Activated T-cell treated with anti-CD3 and anti-CD28 coated beads, Interleukin-2, amount 50 U/mL, for 72 hours (primary cell): ENCODE results near the gene MNAT1. TPM values are rescaled to one million over a fixed set of nuclear protein-coding genes. Genes with fewer than 3 reads are reported as not detected.
"Not testable (repeated sequence)": the region's sequence is repeated elsewhere in the genome, so short reads cannot be mapped to it uniquely, and the experiment has no call there.

Experiments
- ATAC-seq, 2 donors: fragments of 150-1000 bp; cut with Tn5 transposase; replicated peaks in 1 of 2; 2 replicates each; pipeline ENCODE4 v1.10.0; 2021; ENCODE audit warnings: moderate library complexity in 2 of 2, mild to moderate bottlenecking in 1 of 2
- DNase-seq, 2 donors: peaks; one replicate each; pipeline ENCODE4 v3.0.0; 2021 to 2022; ENCODE audit warnings: mixed read lengths in 1 of 2
- H3K27ac Mint-ChIP-seq: one replicate; pipeline ENCODE4 v1.8.0; 2022; ENCODE audit warnings: mild to moderate bottlenecking, moderate library complexity, mixed read lengths
- H3K27me3 Mint-ChIP-seq: one replicate; pipeline ENCODE4 v1.8.0; 2022; ENCODE audit warnings: low read depth, mixed read lengths
- H3K36me3 Mint-ChIP-seq, 2 donors: one replicate each; pipeline ENCODE4 v1.8.0; 2022; ENCODE audit warnings: mixed read lengths in 2 of 2, mild to moderate bottlenecking in 1 of 2; ENCODE audit not compliant: insufficient read depth in 2 of 2
- H3K4me1 Mint-ChIP-seq: one replicate; pipeline ENCODE4 v1.8.0; 2022; ENCODE audit warnings: low read depth, mixed read lengths
- H3K4me3 Mint-ChIP-seq, 2 donors: one replicate each; pipeline ENCODE4 v1.8.0; 2022; ENCODE audit warnings: mild to moderate bottlenecking in 2 of 2, mixed read lengths in 2 of 2, moderate library complexity in 2 of 2
- H3K9me3 Mint-ChIP-seq, 2 donors: one replicate each; pipeline ENCODE4 v1.8.0; 2022; ENCODE audit warnings: mixed read lengths in 2 of 2
- total RNA-seq, 2 donors: library from RNA; stranded (reverse); gene quantifications; one replicate each; pipeline ENCODE4 v1.2.3, GENCODE V29; 2022

MNAT1 gene
- total RNA-seq, 2 donors from 2014 or later: 45.4 to 51.3 TPM

DNA sequence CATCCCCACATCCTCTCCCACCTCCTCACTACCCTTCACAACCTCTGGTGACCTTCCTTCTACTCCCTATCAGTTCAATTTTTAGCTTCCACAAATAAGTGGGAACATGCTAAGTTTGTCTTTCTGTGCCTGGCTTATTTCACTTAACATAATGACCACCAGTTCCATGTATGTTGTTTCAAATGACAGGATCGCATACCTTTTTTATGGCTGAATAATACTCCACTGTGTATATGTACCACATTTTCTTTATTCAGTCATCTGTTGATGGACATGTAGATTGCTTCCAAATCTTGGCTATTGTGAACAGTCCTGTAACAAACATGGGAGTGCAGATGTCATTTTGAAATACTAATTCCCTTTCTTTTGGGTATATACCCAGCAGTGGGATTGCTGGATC, 147.7 kb downstream of the MNAT1 start:
- peaks cover 26 to 44% of the 10 kb centered on the region in 2 donors for H3K36me3 Mint-ChIP-seq
- H3K27ac Mint-ChIP-seq: no peak overlapping the region
- H3K9me3 Mint-ChIP-seq: peaks cover 18 to 29% of the 10 kb centered on the region in 2 donors

DNA sequence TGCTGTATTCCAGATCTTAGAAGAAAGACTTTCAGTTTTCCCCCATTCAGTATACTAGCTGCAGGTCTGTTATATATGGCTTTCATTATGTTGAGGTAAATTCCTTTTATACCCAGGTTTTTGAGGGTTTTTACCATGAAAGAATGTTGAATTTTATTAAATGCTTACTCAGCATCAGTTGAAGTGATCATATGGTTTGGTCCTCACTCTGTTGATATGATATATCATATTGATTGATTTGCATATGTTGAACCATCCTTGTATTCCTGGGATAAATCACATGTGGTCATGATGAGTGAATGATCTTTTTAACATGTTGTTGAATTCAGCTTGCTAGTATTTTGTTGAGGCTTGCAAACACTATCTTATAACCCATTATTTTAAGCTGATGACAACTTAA, 149.6 kb downstream of the MNAT1 start:
- DNase-seq (no peak), ATAC-seq (no peak)
- Mint-ChIP-seq H3K4me3 (no peak overlapping the region), H3K9me3 (peaks cover 20 to 32% of the 10 kb centered on the region in 2 donors), H3K27me3 (no peaks in the 10 kb centered on the region), H3K27ac (no peak overlapping the region), H3K36me3 (peaks cover 30 to 48% of the 10 kb centered on the region in 2 donors), H3K4me1 (peaks cover 2% of the 10 kb centered on the region)

More for the DNA sequence above, 147.7 kb downstream of the MNAT1 start:
- DNase-seq (no peak), ATAC-seq (no peak)
- Mint-ChIP-seq H3K4me3 (no peak overlapping the region), H3K4me1 (peaks cover 10% of the 10 kb centered on the region), H3K27me3 (no peaks in the 10 kb centered on the region)

DNA sequence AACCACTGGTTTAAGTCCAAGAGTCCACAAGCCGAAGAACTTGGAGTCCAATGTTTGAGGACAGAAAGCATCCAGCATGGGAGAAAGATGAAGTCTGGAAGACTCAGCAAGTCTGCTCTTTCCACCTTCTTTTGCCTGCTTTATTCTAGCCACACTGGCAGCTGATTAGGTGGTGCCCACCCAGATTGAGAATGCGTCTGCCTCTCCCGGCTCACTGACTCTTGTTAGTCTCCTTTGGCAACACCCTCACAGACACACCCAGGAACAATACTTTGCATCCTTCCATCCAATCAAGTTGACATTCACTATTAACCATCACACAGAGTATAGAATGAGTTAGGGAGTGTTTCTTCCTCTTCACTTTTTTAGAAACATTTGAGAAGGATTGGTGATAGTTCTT, 156.1 kb downstream of the MNAT1 start:
- not testable (repeated sequence) for H3K27me3 Mint-ChIP-seq, H3K36me3 Mint-ChIP-seq, H3K4me3 Mint-ChIP-seq, H3K27ac Mint-ChIP-seq, DNase-seq, H3K9me3 Mint-ChIP-seq, ATAC-seq
- peaks cover 14% of the 10 kb centered on the region for H3K4me1 Mint-ChIP-seq

DNA sequence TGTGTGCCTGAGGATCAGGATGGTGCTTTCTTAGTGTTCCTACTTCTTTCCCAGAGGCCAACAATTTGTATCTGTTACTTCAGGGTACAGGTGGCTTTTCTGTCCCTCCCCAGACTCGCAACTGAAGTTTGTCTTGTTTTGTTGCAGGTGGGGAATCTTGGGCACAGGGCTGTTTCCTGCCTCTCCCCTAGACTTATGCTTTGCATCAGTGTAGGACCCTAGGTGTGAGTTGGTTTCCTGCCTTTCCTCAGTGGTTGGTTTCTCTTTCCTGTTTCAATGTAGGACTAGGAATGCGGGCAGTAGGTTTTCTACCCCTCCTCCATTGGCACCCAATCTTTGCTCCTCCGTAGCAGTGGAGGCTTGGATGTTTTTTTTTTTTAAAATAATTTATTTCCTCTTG, 159.3 kb downstream of the MNAT1 start:
- H3K4me1 Mint-ChIP-seq: peaks cover 14% of the 10 kb centered on the region
- H3K36me3 Mint-ChIP-seq: peaks cover 0 to 2% of the 10 kb centered on the region in 2 donors
- H3K4me3 Mint-ChIP-seq: no peak overlapping the region
- DNase-seq (no peak), ATAC-seq (no peak)
- no peaks in the 10 kb centered on the region for H3K27me3 Mint-ChIP-seq
- H3K27ac Mint-ChIP-seq: no peak overlapping the region
- peaks cover 2 to 3% of the 10 kb centered on the region in 2 donors for H3K9me3 Mint-ChIP-seq

DNA sequence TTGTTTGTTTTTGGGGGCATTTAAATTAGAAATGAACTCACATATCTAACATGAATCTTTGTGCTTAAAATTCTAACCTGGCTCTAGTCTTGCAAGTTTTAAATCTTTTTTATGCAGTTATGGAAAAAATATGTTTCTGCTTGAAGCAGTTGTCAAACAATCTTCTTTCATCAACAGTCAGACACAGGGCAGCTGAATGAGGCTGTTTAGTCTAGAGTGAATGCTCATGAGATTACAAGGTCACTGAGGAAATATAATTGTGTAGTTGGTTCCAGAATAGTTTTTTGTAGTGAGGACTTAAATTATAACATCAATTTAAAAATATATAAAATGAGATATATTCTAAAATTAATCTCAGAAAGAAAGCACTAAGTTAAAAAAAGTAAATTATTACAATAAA, 169.8 kb downstream of the MNAT1 start:
- ATAC-seq: no peak
- no peaks in the 10 kb centered on the region for H3K36me3 Mint-ChIP-seq

DNA sequence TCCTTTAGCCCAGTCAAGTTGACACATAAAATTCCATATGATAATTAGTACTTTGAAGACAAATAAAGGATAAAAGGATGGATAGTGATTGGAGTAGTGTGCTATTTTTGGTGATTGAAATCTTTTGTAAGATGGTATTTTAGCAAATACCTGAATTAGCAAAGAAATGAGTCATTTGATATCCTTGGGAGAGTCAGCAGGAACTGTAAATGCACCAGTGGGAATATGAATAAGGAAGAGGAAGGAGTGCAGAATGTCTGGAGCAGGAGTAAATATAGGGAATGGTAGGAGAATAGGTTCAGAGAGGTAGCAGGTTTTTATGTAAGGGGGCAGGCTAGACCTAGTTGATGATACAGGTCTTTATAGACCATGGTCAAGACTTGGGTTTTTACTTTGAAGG, 171.4 kb downstream of the MNAT1 start:
- DNase-seq: no peak
- Mint-ChIP-seq H3K27ac (no peak overlapping the region), H3K27me3 (no peaks in the 10 kb centered on the region), H3K9me3 (no peaks in the 10 kb centered on the region), H3K36me3 (no peaks in the 10 kb centered on the region), H3K4me1 (no peaks in the 10 kb centered on the region), H3K4me3 (no peak overlapping the region)
- no peak for ATAC-seq

More for the DNA sequence above, 169.8 kb downstream of the MNAT1 start:
- Mint-ChIP-seq H3K27me3 (no peaks in the 10 kb centered on the region), H3K4me3 (no peak overlapping the region), H3K9me3 (no peaks in the 10 kb centered on the region), H3K4me1 (no peaks in the 10 kb centered on the region), H3K27ac (no peak overlapping the region)
- DNase-seq: no peak

DNA sequence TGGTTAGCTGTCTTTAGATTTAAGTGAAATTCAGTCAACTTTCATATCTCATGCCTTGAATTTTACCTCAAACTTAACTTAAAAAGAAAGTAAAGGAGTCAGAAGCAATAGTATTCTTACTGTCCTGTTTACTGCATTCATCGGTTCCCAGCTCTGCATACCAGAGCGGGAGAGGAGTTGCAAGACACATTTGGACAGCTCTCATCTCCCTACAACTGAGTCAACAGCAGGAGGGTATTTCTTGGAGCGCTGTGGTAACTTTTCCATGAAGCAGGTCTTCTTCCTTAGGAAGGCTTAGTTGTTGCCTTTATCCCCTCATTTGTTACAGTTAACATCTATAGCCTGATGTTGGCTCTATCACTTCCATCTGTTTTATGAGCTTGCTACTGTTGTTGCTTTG, 181.2 kb downstream of the MNAT1 start:
- no peak overlapping the region for H3K27ac Mint-ChIP-seq
- no peaks in the 10 kb centered on the region for H3K4me1 Mint-ChIP-seq
- H3K4me3 Mint-ChIP-seq: no peak overlapping the region

DNA sequence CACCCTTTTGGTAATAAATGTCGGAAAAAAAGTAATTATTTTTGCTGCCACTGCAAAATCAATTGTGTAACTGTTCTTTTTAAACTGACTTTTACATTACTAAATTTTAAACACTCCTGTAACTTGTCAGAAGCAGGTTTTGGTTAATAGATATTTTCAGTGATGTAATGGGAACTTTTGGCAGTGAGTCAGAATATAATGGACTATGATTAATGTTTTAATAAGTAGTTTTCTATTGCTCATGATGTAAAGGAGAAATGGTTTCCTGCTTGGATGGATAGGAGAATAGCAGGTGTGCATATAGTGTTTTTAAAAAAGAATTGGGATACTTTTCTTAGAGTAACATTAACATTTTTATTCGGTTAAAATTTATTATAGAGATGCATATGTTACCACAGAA, 187.5 kb downstream of the MNAT1 start:
- peaks cover 0 to 2% of the 10 kb centered on the region in 2 donors for H3K36me3 Mint-ChIP-seq
- no peak overlapping the region for H3K4me3 Mint-ChIP-seq
- H3K27ac Mint-ChIP-seq: no peak overlapping the region
- ATAC-seq (no peak), DNase-seq (no peak)
- H3K9me3 Mint-ChIP-seq: peaks cover 0 to 2% of the 10 kb centered on the region in 2 donors
- no peaks in the 10 kb centered on the region for H3K27me3 Mint-ChIP-seq
- H3K4me1 Mint-ChIP-seq: peaks cover 8% of the 10 kb centered on the region

More for the DNA sequence above, 181.2 kb downstream of the MNAT1 start:
- peaks cover 0 to 5% of the 10 kb centered on the region in 2 donors for H3K36me3 Mint-ChIP-seq
- H3K9me3 Mint-ChIP-seq: peaks cover 3% of the 10 kb centered on the region in 2 donors
- DNase-seq (no peak), ATAC-seq (no peak)
- no peaks in the 10 kb centered on the region for H3K27me3 Mint-ChIP-seq

DNA sequence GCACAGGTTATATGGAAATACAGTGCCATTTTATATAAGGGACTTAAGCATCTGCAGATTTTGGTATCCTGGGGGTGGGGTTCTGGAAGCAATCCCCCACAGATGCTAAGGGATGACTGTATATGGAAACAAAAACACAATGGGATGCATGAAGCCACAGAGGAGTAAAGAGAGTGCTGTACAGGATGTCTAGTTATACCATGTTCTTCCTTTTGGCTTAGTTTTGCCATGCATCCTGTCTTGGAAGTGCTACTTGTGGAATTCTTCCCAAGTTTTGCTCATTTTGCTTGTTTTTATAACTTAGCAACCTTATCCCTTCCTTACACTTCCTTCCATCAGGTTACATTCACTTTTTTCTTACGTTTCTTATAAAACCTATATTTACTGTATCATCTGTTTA, 190.7 kb downstream of the MNAT1 start:
- no peak overlapping the region for H3K27ac Mint-ChIP-seq
- no peaks in the 10 kb centered on the region for H3K36me3 Mint-ChIP-seq
- no peak for DNase-seq
- H3K4me3 Mint-ChIP-seq: no peak overlapping the region
- ATAC-seq: no peak
- peaks cover 8% of the 10 kb centered on the region for H3K4me1 Mint-ChIP-seq
- H3K9me3 Mint-ChIP-seq: no peaks in the 10 kb centered on the region
- H3K27me3 Mint-ChIP-seq: no peaks in the 10 kb centered on the region

DNA sequence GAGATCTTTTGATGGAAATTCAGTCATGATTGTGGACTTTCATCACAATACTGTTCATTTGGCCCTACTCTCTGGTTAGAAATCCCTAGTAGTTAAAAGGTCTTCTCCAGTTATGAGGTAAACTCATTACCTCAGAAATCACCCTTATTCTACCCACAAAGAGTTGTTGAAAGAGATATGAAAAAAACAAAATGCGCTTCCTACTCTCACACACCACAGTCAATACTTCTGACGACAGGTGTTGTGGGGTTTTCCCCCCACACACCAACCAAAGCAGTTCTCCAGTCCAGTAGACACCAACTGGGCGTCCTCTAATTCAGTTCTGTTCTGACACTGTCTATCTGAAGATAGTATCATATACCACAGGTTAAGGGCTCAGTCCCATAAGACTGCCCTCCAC, 191.4 kb downstream of the MNAT1 start:
- no peak for DNase-seq
- Mint-ChIP-seq H3K4me3 (no peak overlapping the region), H3K36me3 (no peaks in the 10 kb centered on the region), H3K4me1 (peaks cover 8% of the 10 kb centered on the region), H3K27ac (no peak overlapping the region), H3K27me3 (no peaks in the 10 kb centered on the region), H3K9me3 (no peaks in the 10 kb centered on the region)
- peak; percentile 28 to 29 for ATAC-seq

DNA sequence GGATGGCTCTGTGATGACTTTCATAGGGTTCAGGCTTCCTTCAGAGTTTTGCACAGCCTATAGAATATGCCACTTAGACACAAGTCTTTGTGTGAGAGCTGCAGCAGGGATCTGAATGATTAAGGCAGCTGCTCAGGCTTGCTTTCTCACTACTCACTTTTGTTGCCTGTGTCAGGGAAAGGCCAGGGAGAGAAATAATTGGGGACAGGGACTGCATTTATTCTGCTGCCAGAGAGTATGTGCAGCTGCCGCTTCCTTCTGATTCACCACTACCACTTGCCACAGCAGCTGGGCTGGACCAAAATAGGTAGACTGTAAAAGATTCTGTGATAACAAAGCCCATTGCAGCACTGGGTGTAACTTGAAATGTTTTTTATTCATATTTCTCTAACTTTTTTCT, 196.7 kb downstream of the MNAT1 start:
- peaks cover 1% of the 10 kb centered on the region for H3K4me1 Mint-ChIP-seq
- H3K9me3 Mint-ChIP-seq: peaks cover 0 to 3% of the 10 kb centered on the region in 2 donors
- H3K36me3 Mint-ChIP-seq: no peaks in the 10 kb centered on the region
- H3K27me3 Mint-ChIP-seq: no peaks in the 10 kb centered on the region
- no peak overlapping the region for H3K27ac Mint-ChIP-seq
- DNase-seq (no peak), ATAC-seq (no peak)
- H3K4me3 Mint-ChIP-seq: no peak overlapping the region

DNA sequence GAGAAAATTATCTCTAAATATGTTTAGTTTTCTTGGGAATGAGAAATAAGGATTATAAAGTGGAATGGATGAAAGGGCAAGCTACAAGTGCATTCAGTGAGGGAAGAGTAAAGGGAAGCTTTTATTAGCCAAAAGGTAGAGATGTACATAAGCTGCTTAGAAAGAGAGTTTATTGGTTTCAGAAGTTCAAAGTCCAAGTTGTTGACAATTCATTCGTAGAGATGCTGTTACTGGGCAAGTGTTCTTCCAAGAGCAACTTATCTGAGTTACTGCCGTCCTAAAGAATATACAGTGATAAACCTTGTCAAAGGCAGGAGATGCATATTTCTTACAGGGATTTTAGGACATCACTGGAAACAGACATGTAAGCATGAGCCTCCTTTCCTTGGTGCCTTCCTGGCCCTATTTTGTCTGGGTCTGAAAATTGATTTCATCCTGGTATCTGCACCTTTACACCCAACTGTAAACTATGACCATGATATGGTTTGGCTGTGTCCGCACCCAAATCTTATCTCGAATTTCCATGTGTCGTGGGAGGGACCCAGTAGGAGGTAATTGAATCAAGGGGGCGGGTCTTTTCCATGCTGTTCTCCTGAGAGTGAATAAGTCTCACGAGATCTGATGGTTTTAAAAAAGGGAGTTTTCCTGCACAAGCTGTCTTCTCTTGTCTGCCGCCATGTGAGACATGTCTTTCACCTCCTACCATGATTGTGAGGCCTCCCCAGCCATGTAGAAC, 199.5 kb downstream of the MNAT1 start:
- H3K9me3 Mint-ChIP-seq: peaks cover under 1 to 5% of the 10 kb centered on the region in 2 donors

DNA sequence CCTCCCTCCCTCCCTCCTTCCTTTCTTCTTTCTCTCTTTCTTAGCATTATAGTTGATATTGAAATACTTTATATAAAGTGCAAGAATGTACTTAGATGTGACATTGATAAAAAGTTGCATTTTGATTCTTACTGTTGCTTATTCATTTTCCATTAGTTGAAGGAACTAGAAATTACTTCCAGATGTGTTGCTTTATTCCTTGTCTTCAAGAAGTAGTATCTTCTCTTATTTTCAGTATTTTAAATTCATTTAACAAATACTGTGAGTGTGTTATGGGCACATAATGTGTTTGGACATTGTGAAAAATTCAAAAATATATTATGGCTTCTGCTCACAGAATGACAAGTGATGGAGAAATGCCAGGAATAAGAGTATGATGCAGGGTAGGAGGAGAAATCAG, 200.8 kb downstream of the MNAT1 start:
- H3K27me3 Mint-ChIP-seq: no peaks in the 10 kb centered on the region
- H3K4me1 Mint-ChIP-seq: no peaks in the 10 kb centered on the region
- ATAC-seq (no peak), DNase-seq (no peak)
- peaks cover 1 to 2% of the 10 kb centered on the region in 2 donors for H3K36me3 Mint-ChIP-seq
- peaks cover 3 to 6% of the 10 kb centered on the region in 2 donors for H3K9me3 Mint-ChIP-seq
- H3K4me3 Mint-ChIP-seq: no peak overlapping the region
- H3K27ac Mint-ChIP-seq: no peak overlapping the region

More for the DNA sequence above, 199.5 kb downstream of the MNAT1 start:
- Mint-ChIP-seq H3K4me1 (no peaks in the 10 kb centered on the region), H3K27me3 (no peaks in the 10 kb centered on the region), H3K36me3 (peaks cover 0 to under 1% of the 10 kb centered on the region in 2 donors), H3K4me3 (no peak overlapping the region), H3K27ac (peak overlapping the region; percentile 26)
- DNase-seq: no peak
- no peak for ATAC-seq

DNA sequence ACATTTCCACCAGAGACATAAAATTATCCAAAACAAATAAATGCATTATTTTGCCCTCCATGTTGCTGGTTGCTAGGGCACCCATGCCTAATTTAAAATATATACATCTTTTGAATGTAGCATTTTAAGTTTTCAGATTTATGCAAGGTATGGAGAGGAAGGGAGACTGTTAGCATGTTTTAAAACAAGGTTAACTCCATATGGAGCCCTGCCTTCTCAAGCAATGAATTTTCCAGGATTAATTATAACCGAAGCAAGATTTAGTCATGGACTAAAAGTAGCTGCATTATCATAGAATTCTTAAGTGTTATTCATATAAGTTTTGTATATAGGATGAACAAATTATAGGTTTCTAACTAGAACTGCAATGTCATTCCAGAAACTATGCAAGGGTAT, 209.1 kb downstream of the MNAT1 start:
- DNase-seq (no peak), ATAC-seq (no peak)
- Mint-ChIP-seq H3K4me3 (no peak overlapping the region), H3K4me1 (peaks cover 16% of the 10 kb centered on the region), H3K27ac (no peak overlapping the region), H3K36me3 (peaks cover 4 to 5% of the 10 kb centered on the region in 2 donors), H3K27me3 (no peaks in the 10 kb centered on the region), H3K9me3 (peaks cover 3 to 5% of the 10 kb centered on the region in 2 donors)
